K562 (cell line): Measurements from ENCODE around the gene XAGE3. TPM values are rescaled to one million over a fixed set of nuclear protein-coding genes. Genes with fewer than 3 reads are reported as not detected.
A peak's percentile ranks its signal among the peaks of the same experiment; 100 is the strongest.
"Not testable (repeated sequence)": the region's sequence is repeated elsewhere in the genome, so short reads cannot be mapped to it uniquely, and the experiment has no call there.

Source experiments
- ATAC-seq: fragments of 200-7000 bp; cut with Tn5 transposase; 3 replicates; pipeline ENCODE4 v1.9.1; 2020; ENCODE audit warnings: moderate library complexity
- BruUV-seq: library from RNA; stranded (reverse); fragments of 400-500 nt; replicated peaks from 2 replicates; lab custom pipeline; 2021; lab: Mats Ljungman, UMichigan
- CTCF ChIA-PET: fragments of 300-600 bp; formaldehyde crosslinking; extraction: SDS; loops from one replicate; lab custom pipeline; 2021; ENCODE audit warnings: low intra/inter-chr PET ratio; lab: Yijun Ruan, JAX
- POLR2A ChIA-PET: fragments of 300-600, 350-650 bp; sonication (Branson Sonifier 250); formaldehyde crosslinking; extraction: SDS; loops from one replicate; lab custom pipeline; 2021; ENCODE audit warnings: antibody characterized with exemption, inconsistent platforms; lab: Yijun Ruan, JAX
- DNase-seq, 4 experiments: peaks; one replicate each; pipeline versions ENCODE4 v3.0.0 to v3.0.0-alpha.2; 2011 to 2018; ENCODE audit warnings: low spot score in 3 of 4, mixed read lengths in 3 of 4; ENCODE audit errors: extremely low read depth in 1 of 4
- FAIRE-seq: peaks from 2 replicates; lab custom pipeline; 2011; peaks lifted over from hg19 to GRCh38; lab: Jason Lieb, UNC
- H2AFZ ChIP-seq: 2 replicates; pipeline ENCODE4 v1.6.0; 2011; ENCODE audit warnings: low read depth, low read length, control low read depth, inconsistent platforms
- H3K27ac ChIP-seq: fragments of 200-600 bp; 3 replicates; pipeline ENCODE4 v1.8.0; 2011; ENCODE audit warnings: low read depth, mild to moderate bottlenecking, control low read depth, inconsistent platforms, low read length, moderate library complexity, mixed read lengths; ENCODE audit errors: extremely low read depth
- H3K27me3 ChIP-seq, 2 experiments: fragments of 300-600 bp in 1 of 2; 2 replicates in 1 of 2; 3 replicates in 1 of 2; pipeline versions ENCODE4 v1.6.0 to v1.8.0; 2011; ENCODE audit warnings: inconsistent platforms in 2 of 2, low read length in 2 of 2, mild to moderate bottlenecking in 1 of 2, mixed read lengths in 1 of 2, moderate library complexity in 1 of 2; ENCODE audit not compliant: control insufficient read depth in 2 of 2, insufficient read depth in 2 of 2
- H3K36me3 ChIP-seq: fragments of 300-600 bp; 3 replicates; pipeline ENCODE4 v1.8.0; 2011; ENCODE audit warnings: mild to moderate bottlenecking, low read length, inconsistent platforms; ENCODE audit not compliant: control insufficient read depth, insufficient read depth
- H3K4me1 ChIP-seq, 2 experiments: fragments of 200-600 bp in 1 of 2; replicated peaks in 1 of 2; 2 replicates in 1 of 2; 3 replicates in 1 of 2; pipeline versions ENCODE4 v1.5.1 to v1.8.0; 2011; ENCODE audit warnings: inconsistent platforms in 2 of 2, low read length in 2 of 2, mild to moderate bottlenecking in 1 of 2, mixed read lengths in 1 of 2, moderate library complexity in 1 of 2; ENCODE audit not compliant: control insufficient read depth in 2 of 2, insufficient read depth in 2 of 2
- H3K4me2 ChIP-seq: 2 replicates; pipeline ENCODE4 v1.6.1; 2011; ENCODE audit warnings: low read length, control low read depth, inconsistent platforms, mixed read lengths; ENCODE audit not compliant: insufficient read depth
- H3K4me3 ChIP-seq: fragments of 200-600 bp; sonication (generic), shearing (Covaris generic); 2 replicates; pipeline ENCODE4 v1.5.1; 2016; ENCODE audit warnings: control low read depth, inconsistent platforms
- H3K79me2 ChIP-seq: fragments of 200-600 bp; 3 replicates; pipeline ENCODE4 v1.8.0; 2011; ENCODE audit warnings: low read length, inconsistent platforms; ENCODE audit not compliant: control insufficient read depth, insufficient read depth
- H3K9ac ChIP-seq, 2 experiments: 2 replicates each; pipeline versions ENCODE4 v1.6.0 to v1.6.1; 2011; ENCODE audit warnings: low read depth in 2 of 2, low read length in 2 of 2, control low read depth in 1 of 2, inconsistent platforms in 1 of 2, mild to moderate bottlenecking in 1 of 2, mixed read lengths in 1 of 2; ENCODE audit not compliant: insufficient read depth in 1 of 2
- H3K9me1 ChIP-seq: one replicate; pipeline ENCODE4 v1.6.0; 2011; ENCODE audit warnings: inconsistent platforms, mild to moderate bottlenecking, low read length, moderate library complexity; ENCODE audit not compliant: control insufficient read depth, insufficient read depth
- H3K9me3 ChIP-seq: replicated peaks from 2 replicates; pipeline ENCODE4 v1.5.1; 2011; ENCODE audit warnings: low read depth, low read length, inconsistent platforms; ENCODE audit not compliant: control insufficient read depth, insufficient read depth
- H4K20me1 ChIP-seq: replicated peaks from 2 replicates; pipeline ENCODE4 v1.6.1; 2011; ENCODE audit warnings: low read length, inconsistent platforms, mixed read lengths; ENCODE audit not compliant: control insufficient read depth, insufficient read depth
- WGBS: fragments of 100-300 bp; shearing (Covaris generic); methylation state at CpG from one replicate; pipeline ENCODE4 v1.1.6; 2016; ENCODE audit warnings: low coverage, mixed read lengths; ENCODE audit not compliant: insufficient coverage; ENCODE audit errors: missing lambda C conversion rate; 5-methylcytosine and 5-hydroxymethylcytosine counted together
- in situ Hi-C: fragments of 300-500 bp; cut with MboI; formaldehyde crosslinking; loops from 4 replicates; pipeline ENCODE4 v1.15.0; 2018; ENCODE audit warnings: inconsistent platforms, mixed read lengths
- intact Hi-C: fragments of 100-400 bp; cut with micrococcal nuclease; formaldehyde crosslinking; loops from 2 replicates; pipeline ENCODE4 v1.14.2; 2022
- polyA plus RNA-seq, 8 experiments: library from polyadenylated mRNA; depleted of rRNA in 4 of 8; stranded (reverse) in 5 of 8; unstranded in 3 of 8; fragments of >200 nt; fragmentation: Nextera tagmentation in 2 of 8; fragmentation: Illumina TruSeq in 1 of 8; extraction: Ambion mirVana in 2 of 8; extraction: Trizol in 1 of 8; gene quantifications; 2 replicates each; pipeline versions ENCODE4 v1.2.1 to v1.2.3, GENCODE V29; 2011 to 2014; ENCODE audit warnings: inconsistent platforms in 1 of 8, missing spikeins in 1 of 8
- total RNA-seq, 7 experiments: library from RNA; depleted of rRNA in 6 of 7; stranded (reverse); fragments of >200 nt in 6 of 7; fragmentation: Illumina TruSeq in 2 of 7; extraction: Trizol in 2 of 7; gene quantifications; 2 replicates each; pipeline versions ENCODE4 v1.2.1 to v1.2.3, GENCODE V29; 2011 to 2021; ENCODE audit warnings: low replicate concordance in 1 of 7

The XAGE3 gene
- total and polyA plus RNA-seq, 9 of the 15 experiments (the other 6 are each of a cell fraction or from before 2014, with no cell fraction given): 0.15 to 0.21 TPM; not detected in 7

DNA sequence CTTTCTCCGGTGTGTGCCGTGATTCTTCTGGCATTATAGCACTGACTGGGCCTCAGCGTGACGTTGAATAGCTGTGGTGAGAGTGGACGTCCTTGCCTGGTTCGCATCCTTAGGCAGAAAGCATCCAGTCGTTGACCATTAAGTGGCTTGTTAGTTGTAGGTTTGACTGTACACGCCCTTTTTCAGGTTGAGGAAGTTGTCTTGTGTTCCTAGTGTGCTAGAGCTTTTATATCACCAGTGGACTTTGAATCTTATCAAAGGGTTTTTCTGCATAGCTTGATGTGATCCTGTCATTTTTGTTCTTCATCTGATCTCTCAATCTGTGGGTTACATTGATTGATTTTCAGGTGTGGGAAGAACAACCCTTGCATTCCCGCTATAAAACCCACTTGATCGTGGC lies 37.6 kb upstream of the XAGE3 start:
- WGBS: no CpG with 5 or more reads among the region's 10 CpGs
- H4K20me1 ChIP-seq, H3K27ac ChIP-seq, H3K9me1 ChIP-seq, ATAC-seq, H3K4me2 ChIP-seq, H3K36me3 ChIP-seq, intact Hi-C loops, H3K4me1 ChIP-seq, CTCF ChIA-PET, H3K9ac ChIP-seq, H2AFZ ChIP-seq, POLR2A ChIA-PET, in situ Hi-C loops, H3K4me3 ChIP-seq, H3K9me3 ChIP-seq, H3K79me2 ChIP-seq, H3K27me3 ChIP-seq, DNase-seq, BruUV-seq: not testable (repeated sequence)
- peak; percentile 6 for FAIRE-seq

DNA sequence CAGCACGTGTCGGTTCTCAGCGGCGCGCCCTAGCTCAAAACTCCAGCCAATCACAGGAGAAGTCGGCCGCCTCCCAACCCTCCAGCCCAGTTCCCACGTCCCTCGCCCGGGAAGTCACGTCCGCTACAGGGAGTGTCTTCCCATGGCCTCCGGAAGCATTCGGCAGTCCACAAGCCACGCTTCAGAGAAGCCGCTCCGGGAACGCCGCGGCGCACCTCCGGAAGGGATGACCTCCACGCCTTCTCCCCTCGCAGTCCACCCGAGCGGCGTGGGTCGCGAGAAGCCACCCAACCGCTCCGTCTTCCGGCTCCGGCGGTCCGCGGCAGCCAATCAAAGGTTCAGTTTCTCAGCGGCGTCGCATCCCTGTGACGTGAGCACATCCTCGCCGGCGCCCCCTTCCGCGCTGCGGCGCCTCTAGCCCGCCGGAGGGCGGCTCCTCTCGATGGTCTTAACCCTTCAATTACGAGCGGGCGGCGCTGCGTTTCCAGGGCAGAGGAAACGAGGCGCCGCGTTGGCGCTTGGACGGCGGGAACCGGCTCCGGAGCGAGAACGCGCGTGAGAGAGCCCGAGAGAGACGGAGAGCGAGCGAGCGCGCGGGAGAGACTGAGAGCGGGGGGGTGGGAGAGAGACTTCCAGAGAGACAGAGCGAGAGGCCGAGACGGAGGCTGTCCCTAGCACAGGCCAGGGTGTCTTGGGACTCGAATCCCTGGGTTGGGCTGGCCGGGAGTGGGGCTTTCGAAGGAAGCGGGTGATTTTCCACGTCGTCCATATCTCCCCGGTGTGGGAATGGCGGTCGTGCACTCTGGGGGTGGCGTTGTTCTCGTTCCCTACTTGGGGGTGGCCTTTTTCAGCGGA lies 29.2 kb upstream of the XAGE3 start, which contains the start of gene FAM156B:
Gene FAM156B, plus strand, starts transcription at position 476 of the 855 bp plus-strand sequence. CDS start 9,896 bp downstream, outside the sequence.
- WGBS: no CpG with 5 or more reads among the region's 92 CpGs
- H3K4me3 ChIP-seq, POLR2A ChIA-PET, H3K27ac ChIP-seq, H3K4me2 ChIP-seq, H2AFZ ChIP-seq, H3K36me3 ChIP-seq, H3K9me3 ChIP-seq, in situ Hi-C loops, intact Hi-C loops, H3K9me1 ChIP-seq, DNase-seq, H3K4me1 ChIP-seq, H3K27me3 ChIP-seq, H4K20me1 ChIP-seq, CTCF ChIA-PET, H3K9ac ChIP-seq, H3K79me2 ChIP-seq: not testable (repeated sequence)
- FAIRE-seq: peak; percentile 85
- ATAC-seq: peak; percentile 90
- TSS peak; percentile 57 for BruUV-seq

DNA sequence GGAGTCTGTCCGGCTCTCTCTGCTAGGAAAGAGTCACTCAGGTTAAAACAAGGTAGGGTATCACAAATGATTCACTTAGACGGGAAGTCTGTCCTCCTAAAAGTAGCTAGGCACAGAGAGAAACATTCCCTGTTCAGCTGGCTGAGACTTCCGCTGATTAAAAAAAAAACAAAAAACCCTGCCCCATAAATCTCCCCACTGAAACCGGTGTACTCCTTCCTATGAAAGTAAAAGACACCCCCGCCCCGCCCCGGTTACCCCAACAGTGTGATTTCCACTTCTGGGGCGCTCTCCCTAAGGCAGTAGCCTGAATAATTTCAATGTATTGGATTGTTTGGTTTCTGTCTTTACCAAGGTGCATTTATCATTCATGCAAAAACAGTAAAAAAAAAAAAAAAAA lies 28.6 kb upstream of the XAGE3 start:
- CTCF ChIA-PET, H3K36me3 ChIP-seq, H4K20me1 ChIP-seq, H3K9me1 ChIP-seq, H3K4me3 ChIP-seq, H3K27ac ChIP-seq, intact Hi-C loops, H3K27me3 ChIP-seq, H3K79me2 ChIP-seq, H3K9me3 ChIP-seq, H3K4me2 ChIP-seq, ATAC-seq, in situ Hi-C loops, DNase-seq, H3K9ac ChIP-seq, H3K4me1 ChIP-seq, POLR2A ChIA-PET, FAIRE-seq, H2AFZ ChIP-seq, BruUV-seq: not testable (repeated sequence)
- no CpG with 5 or more reads among the region's 8 CpGs for WGBS
